Measurements from ENCODE around the gene CCL5.
"Not testable (repeated sequence)": the region's sequence is repeated elsewhere in the genome, so short reads cannot be mapped to it uniquely, and the experiment has no call there.

CCL5 gene

GRCh38 chr17:35906926-35907637 is 26.9 kb upstream of the CCL5 start:
- H3K36me3 Mint-ChIP-seq (ENCODE audit: low read depth), result no peaks in the 10 kb centered on the region
- no peaks in the 10 kb centered on the region for H3K4me1 Mint-ChIP-seq (ENCODE audit: low read depth)
- no peaks in the 10 kb centered on the region for H3K9me3 Mint-ChIP-seq
- no peaks in the 10 kb centered on the region for H3K27me3 Mint-ChIP-seq
- H3K4me3 Mint-ChIP-seq, result no peak overlapping the region
- H3K27ac Mint-ChIP-seq, result no peak overlapping the region
- intact Hi-C loops (cut with micrococcal nuclease), result no loop called here

DNA sequence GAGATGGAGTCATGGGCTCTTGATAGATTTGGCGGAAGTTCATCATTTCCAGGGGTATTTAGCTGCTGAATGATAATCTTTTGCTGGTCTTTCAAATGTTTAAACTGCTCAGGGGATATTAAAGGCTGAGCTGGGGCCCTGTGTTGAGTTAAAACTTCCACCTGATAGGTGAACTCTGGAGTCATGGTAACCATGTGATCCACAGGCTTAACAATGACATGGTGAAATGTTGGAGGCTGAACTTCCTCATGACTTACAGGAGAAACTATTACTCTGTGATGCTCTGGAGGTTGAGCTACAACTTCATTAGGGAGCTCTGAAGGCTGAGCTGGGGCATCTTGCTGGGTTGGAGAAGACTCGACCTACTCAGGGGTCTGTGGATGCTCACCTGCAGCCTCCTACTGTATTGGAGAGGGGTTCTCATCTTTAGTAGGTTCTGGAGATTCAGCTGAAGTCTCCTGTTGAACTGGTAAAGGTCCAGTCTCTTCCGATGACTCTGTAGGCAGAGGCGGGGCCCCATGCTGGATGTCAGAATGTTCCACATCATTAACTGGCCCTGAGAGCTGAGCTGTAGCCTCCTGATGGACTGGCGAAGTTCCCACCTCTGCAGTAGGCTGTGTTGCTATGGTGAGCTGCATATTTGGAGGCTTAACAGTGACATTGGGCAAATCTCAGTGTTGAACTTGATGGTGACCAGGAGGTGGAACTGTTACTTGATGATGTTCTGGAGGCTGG is 26.2 kb upstream of the CCL5 start:
- intact Hi-C loops (cut with micrococcal nuclease), result no loop called here
- Mint-ChIP-seq H3K9me3 (no peaks in the 10 kb centered on the region), H3K4me1 (ENCODE audit: low read depth) (no peaks in the 10 kb centered on the region)

DNA sequence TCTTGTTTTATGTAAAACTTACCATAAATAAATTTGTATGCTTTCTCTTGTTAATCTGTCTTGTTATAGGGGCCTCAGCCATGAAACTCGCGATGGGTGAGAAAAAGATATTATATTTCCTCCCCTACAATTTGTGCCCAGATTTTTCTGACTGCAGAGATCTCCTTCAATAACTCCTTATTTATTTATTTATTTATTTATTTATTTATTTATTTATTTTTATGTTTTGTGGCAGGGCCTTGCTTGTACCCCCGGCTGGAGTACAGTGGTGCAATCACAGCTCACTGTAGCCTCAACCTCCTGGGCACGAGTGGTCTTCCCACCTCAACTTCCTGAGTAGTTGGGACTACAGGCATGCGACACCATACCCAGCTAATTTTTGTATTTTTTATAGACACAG is 23.3 kb upstream of the CCL5 start:
- Mint-ChIP-seq H3K27me3 (no peaks in the 10 kb centered on the region), H3K9me3 (no peaks in the 10 kb centered on the region), H3K4me3 (no peak overlapping the region), H3K36me3 (ENCODE audit: low read depth) (no peaks in the 10 kb centered on the region), H3K27ac (no peak overlapping the region), H3K4me1 (ENCODE audit: low read depth) (peaks cover 13% of the 10 kb centered on the region)
- intact Hi-C loops (cut with micrococcal nuclease), result no loop called here

More for the DNA sequence above, 26.2 kb upstream of the CCL5 start:
- Mint-ChIP-seq H3K27ac (no peak overlapping the region), H3K4me3 (no peak overlapping the region), H3K27me3 (no peaks in the 10 kb centered on the region), H3K36me3 (ENCODE audit: low read depth) (no peaks in the 10 kb centered on the region)

GRCh38 chr17:35901631-35902175 is 21.5 kb upstream of the CCL5 start:
- Mint-ChIP-seq H3K4me1 (ENCODE audit: low read depth) (peaks cover 22% of the 10 kb centered on the region), H3K36me3 (ENCODE audit: low read depth) (no peaks in the 10 kb centered on the region), H3K9me3 (no peaks in the 10 kb centered on the region), H3K4me3 (no peak overlapping the region), H3K27ac (no peak overlapping the region), H3K27me3 (no peaks in the 10 kb centered on the region)
- intact Hi-C loops (cut with micrococcal nuclease), result no loop called here

DNA sequence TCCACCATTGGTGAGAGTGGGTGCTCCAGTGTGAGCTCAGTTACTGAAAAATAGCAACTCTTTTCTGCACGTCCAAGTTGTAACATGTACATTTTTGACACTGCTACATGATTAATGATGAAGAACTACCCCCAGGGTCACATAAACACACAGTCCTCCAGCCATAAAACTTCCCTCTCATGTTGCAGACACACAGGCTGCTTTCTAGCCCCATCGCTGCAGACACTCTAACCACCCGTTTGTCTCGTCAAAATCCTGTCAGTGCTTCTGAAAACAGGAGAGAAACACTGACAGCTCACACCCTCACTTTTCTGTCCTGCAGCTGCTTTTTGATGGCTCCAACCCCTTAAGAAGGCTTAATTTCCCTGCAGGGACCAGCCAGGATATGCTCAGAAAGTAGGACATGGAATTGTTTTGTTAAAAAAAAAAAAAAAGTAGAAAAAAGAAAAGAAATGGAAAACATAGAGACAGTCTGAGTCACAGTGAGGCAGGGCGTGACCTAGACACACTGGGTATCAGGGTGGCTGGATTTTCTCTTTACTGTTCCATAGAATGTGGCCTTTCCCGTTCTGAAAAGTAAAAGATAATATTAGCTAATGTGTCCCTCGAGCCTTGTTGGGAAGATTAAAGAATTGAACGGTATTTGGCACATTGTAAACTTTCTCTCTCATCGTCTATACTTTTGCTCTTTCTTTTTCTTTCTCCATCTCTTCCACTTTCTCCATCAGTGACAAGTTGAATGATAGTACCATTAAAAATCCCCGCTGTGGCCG is 20.7 kb upstream of the CCL5 start:
- Mint-ChIP-seq H3K27me3 (no peaks in the 10 kb centered on the region), H3K36me3 (ENCODE audit: low read depth) (no peaks in the 10 kb centered on the region), H3K4me1 (ENCODE audit: low read depth) (peaks cover 30% of the 10 kb centered on the region), H3K4me3 (no peak overlapping the region), H3K27ac (no peak overlapping the region), H3K9me3 (no peaks in the 10 kb centered on the region)
- intact Hi-C loops (cut with micrococcal nuclease), result no loop called here

DNA sequence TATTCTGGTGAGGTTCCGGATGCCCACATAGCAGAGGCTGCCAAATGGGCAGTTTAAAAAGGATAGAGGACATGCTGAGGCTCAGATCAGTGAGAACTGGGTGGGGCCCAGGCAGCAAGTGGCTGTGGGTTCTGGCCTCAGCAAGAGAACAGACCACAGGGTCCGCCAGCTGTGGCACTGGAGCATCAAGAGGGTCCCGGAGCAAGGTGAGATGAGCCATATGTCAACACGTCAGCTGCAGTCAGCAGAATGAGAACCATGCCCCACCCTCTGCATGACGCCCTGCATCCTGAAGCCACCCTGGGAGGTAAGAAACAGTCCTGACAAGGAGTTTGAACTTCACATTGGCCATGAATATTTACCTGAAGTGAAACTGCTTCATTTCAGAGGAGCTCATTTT is 20.1 kb upstream of the CCL5 start:
- Mint-ChIP-seq H3K9me3 (no peaks in the 10 kb centered on the region), H3K4me3 (no peak overlapping the region), H3K27me3 (no peaks in the 10 kb centered on the region), H3K4me1 (ENCODE audit: low read depth) (peaks cover 36% of the 10 kb centered on the region), H3K36me3 (ENCODE audit: low read depth) (no peaks in the 10 kb centered on the region), H3K27ac (no peak overlapping the region)
- intact Hi-C loops (cut with micrococcal nuclease), result no loop called here

- intact Hi-C loops (cut with micrococcal nuclease), result no loop called here
Measured at GRCh38 chr17:35898283-35899070, 18.3 kb upstream of the CCL5 start.

GRCh38 chr17:35897772-35898171 is 17.6 kb upstream of the CCL5 start:
- H3K4me1 Mint-ChIP-seq (ENCODE audit: low read depth), result peaks cover 54% of the 10 kb centered on the region
- H3K27ac Mint-ChIP-seq; intact Hi-C loops (cut with micrococcal nuclease); H3K36me3 Mint-ChIP-seq (ENCODE audit: low read depth); H3K9me3 Mint-ChIP-seq; H3K27me3 Mint-ChIP-seq; H3K4me3 Mint-ChIP-seq: not testable (repeated sequence)

More at GRCh38 chr17:35898283-35899070, 18.3 kb upstream of the CCL5 start:
- Mint-ChIP-seq H3K4me1 (ENCODE audit: low read depth) (peaks cover 47% of the 10 kb centered on the region), H3K9me3 (no peaks in the 10 kb centered on the region), H3K4me3 (no peak overlapping the region), H3K27me3 (no peaks in the 10 kb centered on the region), H3K36me3 (ENCODE audit: low read depth) (no peaks in the 10 kb centered on the region), H3K27ac (no peak overlapping the region)

GRCh38 chr17:35895636-35896587 is 15.8 kb upstream of the CCL5 start:
- peaks cover 67% of the 10 kb centered on the region for H3K4me1 Mint-ChIP-seq (ENCODE audit: low read depth)
- no peaks in the 10 kb centered on the region for H3K27me3 Mint-ChIP-seq
- H3K9me3 Mint-ChIP-seq, result no peaks in the 10 kb centered on the region
- no peak overlapping the region for H3K4me3 Mint-ChIP-seq
- H3K27ac Mint-ChIP-seq, result peak overlapping the region; percentile 78
- H3K36me3 Mint-ChIP-seq (ENCODE audit: low read depth), result no peaks in the 10 kb centered on the region
- intact Hi-C loops (cut with micrococcal nuclease), result no loop called here

GRCh38 chr17:35894206-35894605 is 14.0 kb upstream of the CCL5 start:
- peak overlapping the region; percentile 90 for H3K27ac Mint-ChIP-seq
- H3K27me3 Mint-ChIP-seq, result no peaks in the 10 kb centered on the region
- no peak overlapping the region for H3K4me3 Mint-ChIP-seq
- no peaks in the 10 kb centered on the region for H3K36me3 Mint-ChIP-seq (ENCODE audit: low read depth)
- intact Hi-C loops (cut with micrococcal nuclease), result no loop called here
- no peaks in the 10 kb centered on the region for H3K9me3 Mint-ChIP-seq
- peaks cover 73% of the 10 kb centered on the region for H3K4me1 Mint-ChIP-seq (ENCODE audit: low read depth)

- H3K27ac Mint-ChIP-seq, result peak overlapping the region; percentile 90
- H3K27me3 Mint-ChIP-seq, result no peaks in the 10 kb centered on the region
- intact Hi-C loops (cut with micrococcal nuclease), result no loop called here
- H3K36me3 Mint-ChIP-seq (ENCODE audit: low read depth), result no peaks in the 10 kb centered on the region
- H3K4me3 Mint-ChIP-seq, result no peak overlapping the region
- H3K4me1 Mint-ChIP-seq (ENCODE audit: low read depth), result peaks cover 69% of the 10 kb centered on the region
- H3K9me3 Mint-ChIP-seq, result no peaks in the 10 kb centered on the region
Measured at GRCh38 chr17:35893751-35894150, 13.6 kb upstream of the CCL5 start.

DNA sequence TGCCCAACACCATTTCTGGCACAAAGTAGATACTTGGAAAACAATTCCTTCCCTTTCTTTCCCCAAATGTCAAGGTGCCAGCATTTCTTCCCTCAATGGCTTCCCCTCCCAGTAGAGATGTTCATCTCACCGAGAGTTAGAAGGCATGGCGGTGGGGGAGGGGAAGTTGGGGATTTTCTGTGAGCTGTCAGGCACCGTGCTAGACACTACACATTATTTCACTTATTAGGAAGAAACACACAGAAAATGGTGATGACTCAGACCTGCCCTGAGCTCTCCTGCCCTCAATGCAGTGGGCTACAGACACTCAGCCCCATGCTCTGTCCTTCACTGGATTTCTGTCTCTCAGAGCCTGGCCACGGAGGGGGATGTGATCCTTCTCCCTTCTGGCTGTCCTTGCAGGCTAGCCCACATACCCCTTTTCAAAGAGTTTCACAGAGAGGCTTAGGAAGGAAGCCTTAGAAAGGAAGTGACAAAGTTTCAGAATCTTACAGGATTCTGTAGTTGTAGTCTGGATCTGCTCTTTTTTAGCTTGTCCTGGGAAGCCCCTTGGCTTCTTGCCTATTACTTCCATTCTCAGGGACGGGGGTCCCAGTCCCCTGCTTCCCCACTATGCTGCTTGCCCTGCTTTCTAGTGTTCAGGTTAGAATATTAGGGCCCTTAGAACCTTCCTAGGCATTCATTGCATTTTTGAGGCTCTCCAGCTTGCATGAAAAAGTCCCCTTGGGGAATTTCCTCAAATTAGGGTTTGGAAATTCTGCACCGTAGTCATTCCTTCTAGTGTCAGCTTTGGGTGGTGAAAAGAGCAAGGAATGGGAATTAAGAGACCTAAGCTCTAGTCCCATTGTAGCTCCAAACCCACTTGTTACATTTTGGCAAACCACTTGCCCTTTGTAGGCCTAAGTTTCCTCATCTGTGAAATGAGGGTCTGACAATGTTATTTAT is 12.2 kb upstream of the CCL5 start:
- Mint-ChIP-seq H3K4me1 (ENCODE audit: low read depth) (peaks cover 58% of the 10 kb centered on the region), H3K4me3 (no peak overlapping the region), H3K27me3 (no peaks in the 10 kb centered on the region), H3K27ac (peak overlapping the region; percentile 90), H3K36me3 (ENCODE audit: low read depth) (no peaks in the 10 kb centered on the region), H3K9me3 (no peaks in the 10 kb centered on the region)
- intact Hi-C loops (cut with micrococcal nuclease), result no loop called here
